Tibial nerve (tissue), 4 donors: Measurements from ENCODE around the gene TENM4. TPM values are rescaled to one million over a fixed set of nuclear protein-coding genes. Genes with fewer than 3 reads are reported as not detected.

ENCODE experiments used
- DNase-seq, 2 donors: peaks; one replicate each; pipeline ENCODE4 v3.0.0-alpha.2; 2019; ENCODE audit warnings: low spot score in 2 of 2
- H3K27ac ChIP-seq, 4 donors: fragments of 200-600 bp; sonication (generic) in 3 of 4; one replicate each; pipeline ENCODE4 v1.5.1; 2017 to 2019; ENCODE audit warnings: mild to moderate bottlenecking in 1 of 4
- H3K27me3 ChIP-seq, 2 donors: fragments of 200-600 bp; sonication (generic) in 1 of 2; one replicate each; pipeline versions ENCODE4 v1.5.1 to v1.6.0; 2017 to 2019
- H3K36me3 ChIP-seq, 3 donors: fragments of 200-600 bp; sonication (generic); one replicate each; pipeline ENCODE4 v1.5.1; 2018 to 2019
- H3K4me1 ChIP-seq, 4 donors: fragments of 200-600 bp; sonication (generic) in 3 of 4; one replicate each; pipeline ENCODE4 v1.5.1; 2017 to 2019
- H3K4me3 ChIP-seq, 4 donors: fragments of 200-600 bp; sonication (generic) in 3 of 4; one replicate each; pipeline ENCODE4 v1.5.1; 2017 to 2019; ENCODE audit warnings: mild to moderate bottlenecking in 1 of 4, moderate library complexity in 1 of 4
- H3K9me3 ChIP-seq, 4 donors: fragments of 200-600 bp; sonication (generic) in 3 of 4; one replicate each; pipeline ENCODE4 v1.5.1; 2017 to 2019
- CTCF ChIP-seq, 5 experiments: fragments of 200-600 bp in 3 of 5; fragments of 450-650 bp in 2 of 5; sonication (generic) in 3 of 5; IDR thresholded peaks; one replicate each; pipeline ENCODE4 v1.5.1; 2016 to 2019; ENCODE audit warnings: antibody characterized with exemption in 5 of 5, mild to moderate bottlenecking in 3 of 5, moderate library complexity in 2 of 5
- EP300 ChIP-seq, 2 donors: sonication (generic); formaldehyde crosslinking; IDR thresholded peaks; one replicate each; pipeline ENCODE4 v1.6.1; 2017; ENCODE audit warnings: antibody characterized with exemption in 2 of 2, mild to moderate bottlenecking in 1 of 2
- POLR2A ChIP-seq, 2 donors: fragments of 450-650 bp; IDR thresholded peaks; one replicate each; pipeline ENCODE4 v1.6.1; 2017; ENCODE audit warnings: antibody characterized with exemption in 2 of 2, mild to moderate bottlenecking in 2 of 2, moderate library complexity in 2 of 2
- WGBS, 2 donors: methylation state at CpG; one replicate each; pipeline ENCODE4 v1.1.5; 2018; 5-methylcytosine and 5-hydroxymethylcytosine counted together
- total RNA-seq, 4 donors: library from RNA; depleted of rRNA; stranded (reverse); fragments of >200 nt; gene quantifications; one replicate each; pipeline ENCODE4 v1.1.0, GENCODE V29; 2016

TENM4 gene
- total RNA-seq, 4 donors from 2014 or later: 15.3 to 36.3 (median 19.6) TPM

- 65 to 73% methylated on average over 1 of the region's 1 CpG for WGBS, 2 donors
- TF ChIP-seq EP300 (IDR thresholded peaks at IDR 0.05) (no peak), POLR2A (IDR thresholded peaks at IDR 0.05) (no peak)
- H3K9me3 ChIP-seq: no peaks in the 10 kb centered on the region
- no peaks in the 10 kb centered on the region for H3K36me3 ChIP-seq
- no peaks in the 10 kb centered on the region for H3K27me3 ChIP-seq
- H3K4me1 ChIP-seq: no peaks in the 10 kb centered on the region
- H3K27ac ChIP-seq: no peak overlapping the region
- DNase-seq: no peak
- H3K4me3 ChIP-seq: no peak overlapping the region
Measured at GRCh38 chr11:78825591-78826020, 615.2 kb downstream of the TENM4 start.

GRCh38 chr11:78823588-78823987 is 617.2 kb downstream of the TENM4 start:
- WGBS, 2 donors: 54 to 62% methylated on average over 9 of the region's 9 CpGs
- no peaks in the 10 kb centered on the region for H3K4me1 ChIP-seq
- H3K9me3 ChIP-seq: no peaks in the 10 kb centered on the region
- no peaks in the 10 kb centered on the region for H3K27me3 ChIP-seq
- H3K4me3 ChIP-seq: no peak overlapping the region
- no peaks in the 10 kb centered on the region for H3K36me3 ChIP-seq
- no peak overlapping the region for H3K27ac ChIP-seq
- no peak for DNase-seq
- no peak for TF ChIP-seq POLR2A (IDR thresholded peaks at IDR 0.05)
- TF ChIP-seq CTCF (IDR thresholded peaks at IDR 0.05): no peak
- TF ChIP-seq EP300 (IDR thresholded peaks at IDR 0.05): no peak

GRCh38 chr11:78822931-78823423 is 617.9 kb downstream of the TENM4 start:
- Histone ChIP-seq H3K27me3 (no peaks in the 10 kb centered on the region), H3K27ac (no peak overlapping the region), H3K9me3 (no peaks in the 10 kb centered on the region), H3K4me1 (no peaks in the 10 kb centered on the region), H3K4me3 (no peak overlapping the region), H3K36me3 (no peaks in the 10 kb centered on the region)
- 88 to 95% methylated on average over 18 to 23 of the region's 23 CpGs for WGBS, 2 donors
- no peak for DNase-seq
- TF ChIP-seq CTCF (IDR thresholded peaks at IDR 0.05): no peak
- no peak for TF ChIP-seq POLR2A (IDR thresholded peaks at IDR 0.05)
- TF ChIP-seq EP300 (IDR thresholded peaks at IDR 0.05): no peak

- Histone ChIP-seq H3K27ac (no peak overlapping the region), H3K36me3 (no peaks in the 10 kb centered on the region)
- WGBS, 2 donors: 58 to 67% methylated on average over 9 of the region's 9 CpGs
Measured at GRCh38 chr11:78821371-78822306, 619.2 kb downstream of the TENM4 start.

GRCh38 chr11:78820741-78821140 is 620.1 kb downstream of the TENM4 start:
- Histone ChIP-seq H3K9me3 (no peaks in the 10 kb centered on the region), H3K27ac (no peak overlapping the region), H3K4me1 (no peaks in the 10 kb centered on the region), H3K27me3 (no peaks in the 10 kb centered on the region), H3K4me3 (no peak overlapping the region), H3K36me3 (no peaks in the 10 kb centered on the region)
- WGBS, 2 donors: 65 to 69% methylated on average over 2 to 3 of the region's 3 CpGs
- DNase-seq: no peak
- no peak for TF ChIP-seq POLR2A (IDR thresholded peaks at IDR 0.05)
- no peak for TF ChIP-seq CTCF (IDR thresholded peaks at IDR 0.05)
- TF ChIP-seq EP300 (IDR thresholded peaks at IDR 0.05): no peak

More at GRCh38 chr11:78821371-78822306, 619.2 kb downstream of the TENM4 start:
- no peaks in the 10 kb centered on the region for H3K4me1 ChIP-seq
- H3K4me3 ChIP-seq: no peak overlapping the region
- H3K9me3 ChIP-seq: no peaks in the 10 kb centered on the region
- TF ChIP-seq CTCF (IDR thresholded peaks at IDR 0.05): no peak
- no peak for TF ChIP-seq POLR2A (IDR thresholded peaks at IDR 0.05)
- no peak for TF ChIP-seq EP300 (IDR thresholded peaks at IDR 0.05)
- no peak for DNase-seq
- no peaks in the 10 kb centered on the region for H3K27me3 ChIP-seq
